HG02763 (cell line): Measurements from ENCODE around the gene AHSP.
"Not testable (repeated sequence)": the region's sequence is repeated elsewhere in the genome, so short reads cannot be mapped to it uniquely, and the experiment has no call there.

Experiments
- ATAC-seq: cut with Tn5 transposase; IDR thresholded peaks from one replicate; pipeline ENCODE4 v1.9.1; 2021; ENCODE audit warnings: mild to moderate bottlenecking, moderate library complexity; ENCODE audit not compliant: unreplicated experiment

Gene AHSP

DNA sequence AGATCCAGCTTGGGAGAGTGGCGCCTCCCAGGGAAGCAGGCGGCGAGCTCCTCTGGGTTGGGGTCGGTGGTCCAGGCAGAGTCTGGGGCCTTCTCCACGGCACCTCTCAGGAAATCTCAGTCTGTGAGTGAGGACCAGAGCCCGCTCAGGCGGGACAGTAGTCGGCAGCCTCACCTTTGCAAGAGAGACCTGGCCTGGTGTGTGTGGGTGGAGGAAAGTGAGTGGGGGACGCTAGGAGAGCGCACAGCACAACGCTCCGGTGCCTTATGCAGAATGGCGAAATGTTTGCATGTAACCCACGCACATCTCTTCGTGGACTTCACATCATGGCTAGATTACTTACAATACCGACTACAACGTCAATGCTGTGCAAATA, 2.2 kb downstream of the AHSP start:
- ATAC-seq: no peak

DNA sequence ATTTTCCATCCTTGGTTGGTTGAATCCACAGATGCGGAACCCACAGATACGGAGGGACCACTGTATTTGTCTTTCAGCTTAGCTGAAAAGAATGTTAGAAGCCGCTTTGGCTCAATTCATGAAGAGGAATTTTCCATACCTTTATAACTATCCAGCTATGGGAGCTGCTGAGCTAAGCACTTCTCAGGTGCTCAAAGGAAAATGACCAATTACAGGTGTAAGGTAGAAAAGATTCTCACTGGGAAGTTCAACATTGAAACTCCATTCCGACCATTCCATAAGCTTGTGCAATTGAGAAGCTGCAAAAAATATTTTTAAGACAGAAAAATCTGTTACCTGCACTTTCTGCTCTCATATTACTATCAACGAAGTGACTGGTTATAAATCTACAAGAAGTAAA, 2.7 kb downstream of the AHSP start:
- ATAC-seq: no peak

DNA sequence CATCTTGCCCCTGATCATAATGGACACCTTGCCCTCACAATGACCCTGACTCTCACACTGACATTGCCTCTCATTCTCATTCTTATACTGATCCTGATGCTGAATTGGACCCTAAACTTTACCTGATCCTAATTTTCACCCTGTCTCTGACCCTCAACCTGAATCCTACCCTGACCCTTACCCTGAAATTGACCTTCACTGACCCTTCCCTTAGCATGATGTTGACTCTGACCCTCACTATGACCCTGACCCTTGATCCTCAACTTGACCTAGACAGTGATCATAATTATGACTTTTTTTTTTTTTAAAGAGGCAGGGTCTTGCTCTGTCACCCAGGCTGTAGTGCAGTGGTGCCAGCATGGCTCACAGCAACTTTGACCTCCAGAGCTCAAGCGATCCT, 3.4 kb downstream of the AHSP start:
- ATAC-seq: no peak

GRCh38 chr16:31532120-31532519, 4.4 kb downstream of the AHSP start:
- no peak for ATAC-seq

DNA sequence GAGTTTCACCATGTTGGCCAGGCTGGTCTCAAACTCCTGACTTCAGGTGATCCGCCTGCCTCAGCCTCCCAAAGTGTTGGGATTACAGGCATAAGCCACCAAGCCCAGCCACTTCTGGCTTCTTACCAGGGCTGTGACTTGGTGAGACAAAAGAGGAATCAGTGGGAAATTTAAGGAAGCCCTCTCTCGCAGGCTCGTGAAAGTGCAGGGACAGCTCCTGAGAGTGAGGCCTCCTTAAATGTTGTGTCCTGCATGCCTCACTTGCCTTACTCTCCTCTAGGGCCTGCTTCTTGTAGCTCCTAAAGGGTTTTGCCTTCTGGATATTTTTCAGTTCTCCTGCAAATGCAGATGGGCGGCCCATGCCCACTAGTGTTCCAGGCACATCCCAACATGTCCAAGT, 5.2 kb downstream of the AHSP start:
- no peak for ATAC-seq

- ATAC-seq: no peak
Measured at GRCh38 chr16:31535737-31536136, 8.0 kb downstream of the AHSP start.

DNA sequence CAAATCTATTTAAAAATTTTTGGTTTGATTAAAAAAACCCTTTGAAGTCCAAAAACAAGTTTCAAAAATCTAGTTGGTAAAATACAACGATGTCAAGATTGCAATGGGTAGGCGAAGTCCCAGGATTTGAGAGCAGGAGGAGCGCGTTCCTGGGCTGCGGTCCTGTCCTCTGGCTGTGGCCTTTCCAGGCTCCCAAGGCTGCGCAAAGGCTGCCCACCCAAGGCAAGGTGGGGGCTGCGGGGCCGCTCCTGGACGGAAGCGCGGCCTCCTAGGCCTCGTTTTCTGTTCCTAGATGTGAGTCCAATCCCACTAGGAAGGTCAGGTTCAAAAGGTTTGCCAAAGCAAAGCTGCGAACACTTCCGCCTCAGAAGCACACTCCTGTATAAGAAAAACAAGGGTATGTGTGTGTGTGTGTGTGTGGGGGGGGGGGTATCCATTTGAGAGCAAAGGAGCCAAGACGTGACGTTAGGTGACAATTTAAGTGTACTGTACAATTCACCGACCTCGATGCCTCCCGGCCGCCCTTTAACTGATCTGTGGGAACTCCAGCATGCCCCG, 9.2 kb downstream of the AHSP start:
- ATAC-seq: no peak

GRCh38 chr16:31537362-31538242, 9.9 kb downstream of the AHSP start:
- ATAC-seq: no peak

DNA sequence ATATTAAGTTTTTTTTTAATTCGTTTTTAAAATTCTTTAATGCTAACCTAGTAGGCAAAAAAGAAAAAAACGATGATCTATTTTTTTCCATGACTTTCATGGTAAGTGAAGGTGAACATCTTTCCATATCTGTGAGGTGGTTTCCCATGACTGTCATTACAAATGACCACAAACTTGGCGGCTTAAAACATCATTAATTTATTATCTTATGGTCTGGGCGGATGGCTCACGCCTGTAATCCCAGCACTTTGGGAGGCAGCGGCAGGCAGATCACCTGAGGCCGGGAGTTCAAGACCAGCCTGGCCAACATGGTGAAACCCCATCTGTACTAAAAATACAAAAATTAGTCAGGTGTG, 10.5 kb downstream of the AHSP start:
- ATAC-seq: not testable (repeated sequence)

DNA sequence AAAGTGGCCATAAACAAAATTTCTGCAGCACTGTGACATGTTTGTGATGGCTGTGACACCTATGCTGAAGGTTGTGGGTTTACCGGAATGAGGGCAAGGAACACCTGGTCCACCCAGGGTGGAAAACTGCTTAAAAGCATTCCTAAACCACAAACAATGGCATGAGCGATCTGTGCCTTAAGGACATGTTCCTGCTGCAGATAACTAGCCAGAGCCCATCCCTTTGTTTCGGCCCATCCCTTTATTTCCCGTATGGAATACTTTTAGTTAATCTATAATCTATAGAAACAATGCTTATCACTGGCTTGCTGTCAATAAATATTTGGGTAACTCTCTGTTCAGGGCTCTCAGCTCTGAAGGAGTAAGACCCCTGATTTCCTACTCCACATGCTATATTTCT, 12.1 kb downstream of the AHSP start:
- ATAC-seq: not testable (repeated sequence)

- no peak for ATAC-seq
Measured at GRCh38 chr16:31542763-31543162, 15.1 kb downstream of the AHSP start.

- ATAC-seq: no peak
Measured at GRCh38 chr16:31561426-31562233, 33.9 kb downstream of the AHSP start.

- no peak for ATAC-seq
Measured at GRCh38 chr16:31568577-31569359, 41.1 kb downstream of the AHSP start.

DNA sequence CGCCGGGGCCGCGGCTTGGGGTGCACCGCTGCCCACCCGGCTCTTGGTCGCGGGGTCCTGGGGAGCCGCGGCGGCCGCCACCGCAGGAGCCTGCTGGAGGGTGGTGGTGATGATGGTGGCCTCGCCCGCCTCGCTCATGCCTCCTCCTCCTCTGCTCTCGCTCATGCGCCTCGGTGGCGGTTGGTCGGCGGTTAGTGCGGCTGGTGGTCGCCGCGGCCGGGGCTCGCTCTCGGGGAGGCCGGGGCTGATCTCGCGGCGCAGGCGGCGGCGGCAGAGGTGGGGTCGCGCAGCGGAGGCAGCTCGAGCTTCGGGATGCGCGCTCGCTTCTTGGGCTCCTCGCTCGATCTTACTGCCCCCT, 41.6 kb downstream of the AHSP start:
- no peak for ATAC-seq

DNA sequence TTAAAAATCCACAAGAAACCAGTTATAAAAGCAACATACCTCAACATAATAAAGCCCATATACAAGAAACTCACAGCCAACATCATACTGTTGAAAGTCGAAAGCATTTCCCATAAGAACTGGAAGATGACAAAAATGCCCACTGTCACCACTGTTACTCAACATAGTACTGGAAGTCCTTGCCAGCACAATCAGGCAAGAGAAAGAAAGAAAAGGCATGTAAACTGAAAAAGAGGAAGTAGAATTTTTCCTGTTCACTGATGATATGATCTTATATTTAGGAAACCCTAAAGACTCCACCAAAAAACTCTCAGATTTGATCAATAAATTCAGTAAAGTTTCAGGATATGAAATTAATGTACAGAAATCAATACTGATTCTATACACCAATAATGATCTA, 45.1 kb downstream of the AHSP start:
- ATAC-seq: no peak

DNA sequence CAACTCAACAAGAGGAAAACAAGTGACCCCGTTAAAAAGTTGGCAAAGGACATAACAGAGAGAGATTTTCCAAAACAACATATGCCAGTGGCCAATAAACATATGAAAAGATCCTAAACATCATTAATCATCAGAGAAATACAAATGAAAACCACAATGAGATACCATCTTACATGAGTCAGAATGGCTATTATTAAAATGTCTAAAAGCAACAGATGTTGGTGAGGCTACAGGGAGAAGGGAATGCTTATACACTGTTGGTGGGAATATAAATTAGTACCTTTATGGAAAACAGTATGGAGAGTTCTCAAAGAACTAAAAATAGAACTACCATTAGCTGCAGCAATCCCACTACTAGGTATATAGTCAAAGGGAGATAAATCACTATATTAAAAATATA, 46.5 kb downstream of the AHSP start:
- not testable (repeated sequence) for ATAC-seq

- no peak for ATAC-seq
Measured at GRCh38 chr16:31577411-31577810, 49.7 kb downstream of the AHSP start.
